OCI-LY7 (cell line): ENCODE results near the gene DCTN1.

Experiments
- EZH2phosphoT487 ChIP-seq: fragments of 200-600 bp; sonication (generic); IDR thresholded peaks from 2 replicates; pipeline ENCODE4 v1.6.1; 2018; ENCODE audit warnings: low read depth, borderline replicate concordance, mild to moderate bottlenecking, mixed run types, antibody characterized with exemption, low read length, moderate library complexity, mixed read lengths
- TF ChIP-seq, protein P1 (sequence below): fragments of 200-600 bp; sonication (generic); conservative IDR thresholded peaks from 2 replicates; pipeline ENCODE4 v1.5.1; 2014; ENCODE audit warnings: mild to moderate bottlenecking, antibody characterized with exemption, low read length, moderate library complexity, mixed read lengths

DNA sequence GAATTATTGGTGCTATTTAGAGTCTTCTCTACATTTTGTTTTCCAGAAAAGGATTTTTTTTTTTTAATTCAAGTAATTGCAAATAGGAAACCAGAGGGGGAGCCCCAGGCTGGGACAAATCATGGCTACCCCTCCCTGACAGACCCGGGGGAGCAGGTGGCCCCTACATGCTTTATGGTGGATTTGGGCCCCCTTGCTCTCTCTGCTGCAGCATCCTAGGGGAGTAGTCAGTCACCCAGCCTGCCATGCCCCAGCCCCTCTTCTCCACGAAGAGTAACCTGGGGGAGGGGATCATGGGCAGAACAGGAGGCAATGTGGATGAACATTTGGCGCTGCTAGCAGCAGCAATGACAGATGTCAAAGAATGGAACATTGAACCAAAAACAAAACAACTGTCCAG lies 36.7 kb upstream of the DCTN1 start:
- TF ChIP-seq, protein P1, sequence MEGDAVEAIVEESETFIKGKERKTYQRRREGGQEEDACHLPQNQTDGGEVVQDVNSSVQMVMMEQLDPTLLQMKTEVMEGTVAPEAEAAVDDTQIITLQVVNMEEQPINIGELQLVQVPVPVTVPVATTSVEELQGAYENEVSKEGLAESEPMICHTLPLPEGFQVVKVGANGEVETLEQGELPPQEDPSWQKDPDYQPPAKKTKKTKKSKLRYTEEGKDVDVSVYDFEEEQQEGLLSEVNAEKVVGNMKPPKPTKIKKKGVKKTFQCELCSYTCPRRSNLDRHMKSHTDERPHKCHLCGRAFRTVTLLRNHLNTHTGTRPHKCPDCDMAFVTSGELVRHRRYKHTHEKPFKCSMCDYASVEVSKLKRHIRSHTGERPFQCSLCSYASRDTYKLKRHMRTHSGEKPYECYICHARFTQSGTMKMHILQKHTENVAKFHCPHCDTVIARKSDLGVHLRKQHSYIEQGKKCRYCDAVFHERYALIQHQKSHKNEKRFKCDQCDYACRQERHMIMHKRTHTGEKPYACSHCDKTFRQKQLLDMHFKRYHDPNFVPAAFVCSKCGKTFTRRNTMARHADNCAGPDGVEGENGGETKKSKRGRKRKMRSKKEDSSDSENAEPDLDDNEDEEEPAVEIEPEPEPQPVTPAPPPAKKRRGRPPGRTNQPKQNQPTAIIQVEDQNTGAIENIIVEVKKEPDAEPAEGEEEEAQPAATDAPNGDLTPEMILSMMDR = peak; percentile 64
- TF ChIP-seq EZH2phosphoT487 = no peak
